Chondrocyte (in vitro differentiated cells): ENCODE results near the gene GRIA3. TPM values are rescaled to one million over a fixed set of nuclear protein-coding genes. Genes with fewer than 3 reads are reported as not detected.

Experiments
- DNase-seq: peaks from one replicate; pipeline ENCODE4 v3.0.0; 2021; ENCODE audit warnings: mixed read lengths, low spot score
- H3K27ac Mint-ChIP-seq: one replicate; pipeline ENCODE4 v1.8.0; 2021; ENCODE audit warnings: mild to moderate bottlenecking, moderate library complexity, mixed read lengths; ENCODE audit not compliant: unreplicated experiment
- H3K27me3 Mint-ChIP-seq: 2 replicates; pipeline ENCODE4 v1.8.0; 2021; ENCODE audit warnings: low read depth, mixed read lengths
- H3K36me3 Mint-ChIP-seq: 2 replicates; pipeline ENCODE4 v1.8.0; 2021; ENCODE audit warnings: low read depth, mixed read lengths
- H3K4me1 Mint-ChIP-seq: 2 replicates; pipeline ENCODE4 v1.8.0; 2021; ENCODE audit warnings: low read depth, mild to moderate bottlenecking, mixed read lengths
- H3K4me3 Mint-ChIP-seq: one replicate; pipeline ENCODE4 v1.8.0; 2021; ENCODE audit warnings: mild to moderate bottlenecking, moderate library complexity, mixed read lengths; ENCODE audit not compliant: unreplicated experiment
- H3K9me3 Mint-ChIP-seq: 2 replicates; pipeline ENCODE4 v1.8.0; 2021; ENCODE audit warnings: low read depth, mixed read lengths
- CTCF ChIP-seq: fragments of 200-600 bp; sonication (generic); IDR thresholded peaks from 2 replicates; pipeline ENCODE4 v1.5.0; 2021; ENCODE audit warnings: antibody characterized with exemption, mild to moderate bottlenecking, moderate library complexity
- total RNA-seq: library from RNA; stranded (reverse); gene quantifications from 3 replicates; pipeline ENCODE4 v1.2.1, GENCODE V29; 2021

GRIA3 gene
- total RNA-seq, 1 donor from 2014 or later = not detected

- H3K9me3 Mint-ChIP-seq = no peaks in the 10 kb centered on the region
- H3K27ac Mint-ChIP-seq = no peak overlapping the region
- no peaks in the 10 kb centered on the region for H3K27me3 Mint-ChIP-seq
- H3K36me3 Mint-ChIP-seq = no peaks in the 10 kb centered on the region
- TF ChIP-seq CTCF = no peak
- no peak for DNase-seq
- no peaks in the 10 kb centered on the region for H3K4me1 Mint-ChIP-seq
- no peak overlapping the region for H3K4me3 Mint-ChIP-seq
These were observed 154.0 kb downstream of the GRIA3 start for GRCh38 chrX:123337886-123338639.

GRCh38 chrX:123339221-123339905, 155.3 kb downstream of the GRIA3 start:
- Mint-ChIP-seq H3K36me3 (no peaks in the 10 kb centered on the region), H3K27ac (no peak overlapping the region)
- DNase-seq = no peak

GRCh38 chrX:123340696-123341095, 156.6 kb downstream of the GRIA3 start:
- Mint-ChIP-seq H3K27ac (no peak overlapping the region), H3K4me1 (no peaks in the 10 kb centered on the region)
- no peak for TF ChIP-seq CTCF

More at GRCh38 chrX:123339221-123339905, 155.3 kb downstream of the GRIA3 start:
- TF ChIP-seq CTCF = no peak
- H3K9me3 Mint-ChIP-seq = no peaks in the 10 kb centered on the region
- no peaks in the 10 kb centered on the region for H3K4me1 Mint-ChIP-seq
- H3K4me3 Mint-ChIP-seq = no peak overlapping the region
- H3K27me3 Mint-ChIP-seq = no peaks in the 10 kb centered on the region

GRCh38 chrX:123348468-123348867, 164.4 kb downstream of the GRIA3 start:
- H3K36me3 Mint-ChIP-seq = no peaks in the 10 kb centered on the region
- H3K9me3 Mint-ChIP-seq = no peaks in the 10 kb centered on the region
- H3K27me3 Mint-ChIP-seq = no peaks in the 10 kb centered on the region
- H3K4me1 Mint-ChIP-seq = no peaks in the 10 kb centered on the region
- H3K4me3 Mint-ChIP-seq = no peak overlapping the region
- H3K27ac Mint-ChIP-seq = no peak overlapping the region
- TF ChIP-seq CTCF = no peak
- DNase-seq = no peak

More at GRCh38 chrX:123340696-123341095, 156.6 kb downstream of the GRIA3 start:
- DNase-seq = no peak
- H3K36me3 Mint-ChIP-seq = no peaks in the 10 kb centered on the region
- H3K4me3 Mint-ChIP-seq = no peak overlapping the region
- no peaks in the 10 kb centered on the region for H3K27me3 Mint-ChIP-seq
- H3K9me3 Mint-ChIP-seq = no peaks in the 10 kb centered on the region

GRCh38 chrX:123350226-123350625, 166.1 kb downstream of the GRIA3 start:
- no peak for DNase-seq
- TF ChIP-seq CTCF = no peak
- H3K27ac Mint-ChIP-seq = no peak overlapping the region
- H3K9me3 Mint-ChIP-seq = no peaks in the 10 kb centered on the region
- H3K36me3 Mint-ChIP-seq = no peaks in the 10 kb centered on the region
- H3K4me1 Mint-ChIP-seq = no peaks in the 10 kb centered on the region
- H3K4me3 Mint-ChIP-seq = no peak overlapping the region
- no peaks in the 10 kb centered on the region for H3K27me3 Mint-ChIP-seq
